Fibroblast of lung (primary cell): ENCODE data around the gene DOP1A.

Experiments used
- EZH2 ChIP-seq: IDR thresholded peaks from 2 replicates; pipeline ENCODE4 v1.5.1; 2012; ENCODE audit warnings: low read length, control low read depth, mild to moderate bottlenecking; ENCODE audit errors: missing control alignments
- TF ChIP-seq, protein P1 (sequence below), 2 donors: IDR thresholded peaks in 1 of 2; conservative IDR thresholded peaks in 1 of 2; 1 replicate in 1 of 2; 2 replicates in 1 of 2; pipeline ENCODE4 v1.5.1; 2011 to 2012; ENCODE audit warnings: low read length in 2 of 2, control low read depth in 1 of 2, inconsistent platforms in 1 of 2, low read depth in 1 of 2, mild to moderate bottlenecking in 1 of 2

DNA sequence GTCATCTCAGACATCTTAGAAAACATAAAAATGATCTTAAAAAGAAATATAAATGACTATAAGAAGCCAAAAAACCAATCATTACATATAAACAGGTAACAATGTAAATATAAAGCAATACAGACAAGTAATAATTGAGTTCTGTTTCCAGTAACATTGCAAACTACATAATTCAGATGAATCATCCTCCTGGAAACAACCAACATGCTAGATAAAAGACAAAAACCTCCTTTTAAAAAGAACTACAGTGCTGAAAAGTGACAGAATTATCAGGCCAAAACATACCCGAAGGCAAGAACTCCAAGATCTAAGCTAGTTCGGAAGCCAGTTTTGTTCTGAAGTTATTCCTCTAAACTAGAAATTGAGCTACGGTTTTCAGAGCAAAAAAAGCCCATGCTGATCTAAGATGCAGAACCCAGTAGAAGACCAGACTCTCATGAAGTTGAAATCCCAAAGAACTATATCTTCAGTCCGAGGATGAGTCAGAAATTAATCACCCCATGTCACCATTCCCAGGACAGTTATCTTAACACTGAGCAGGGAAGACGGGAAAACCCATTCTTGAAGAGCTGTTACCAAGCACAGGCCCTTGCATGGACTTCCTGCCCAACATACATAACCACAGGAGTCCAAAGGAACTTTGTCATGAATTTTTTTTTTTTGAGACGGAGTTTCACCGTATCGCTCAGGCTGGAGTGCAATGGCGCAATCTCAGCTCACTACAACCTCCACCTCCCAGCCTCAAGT lies 115.8 kb downstream of the DOP1A start:
- TF ChIP-seq, protein P1, sequence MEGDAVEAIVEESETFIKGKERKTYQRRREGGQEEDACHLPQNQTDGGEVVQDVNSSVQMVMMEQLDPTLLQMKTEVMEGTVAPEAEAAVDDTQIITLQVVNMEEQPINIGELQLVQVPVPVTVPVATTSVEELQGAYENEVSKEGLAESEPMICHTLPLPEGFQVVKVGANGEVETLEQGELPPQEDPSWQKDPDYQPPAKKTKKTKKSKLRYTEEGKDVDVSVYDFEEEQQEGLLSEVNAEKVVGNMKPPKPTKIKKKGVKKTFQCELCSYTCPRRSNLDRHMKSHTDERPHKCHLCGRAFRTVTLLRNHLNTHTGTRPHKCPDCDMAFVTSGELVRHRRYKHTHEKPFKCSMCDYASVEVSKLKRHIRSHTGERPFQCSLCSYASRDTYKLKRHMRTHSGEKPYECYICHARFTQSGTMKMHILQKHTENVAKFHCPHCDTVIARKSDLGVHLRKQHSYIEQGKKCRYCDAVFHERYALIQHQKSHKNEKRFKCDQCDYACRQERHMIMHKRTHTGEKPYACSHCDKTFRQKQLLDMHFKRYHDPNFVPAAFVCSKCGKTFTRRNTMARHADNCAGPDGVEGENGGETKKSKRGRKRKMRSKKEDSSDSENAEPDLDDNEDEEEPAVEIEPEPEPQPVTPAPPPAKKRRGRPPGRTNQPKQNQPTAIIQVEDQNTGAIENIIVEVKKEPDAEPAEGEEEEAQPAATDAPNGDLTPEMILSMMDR (conservative IDR thresholded peaks at IDR 0.05 in 1 of 2, IDR thresholded peaks at IDR 0.05 in 1 of 2; ENCODE audit: low read depth in 1 of 2, low read length in 2 of 2) = no peak
- TF ChIP-seq EZH2 = no peak
